PFSK-1 (cell line): ENCODE measurements around the gene YTHDC1.

Experiments used
- POLR2AphosphoS5 ChIP-seq: IDR thresholded peaks from 2 replicates; pipeline ENCODE4 v1.6.1; 2012; ENCODE audit warnings: low read depth, mild to moderate bottlenecking, control low read depth, low read length, moderate library complexity
- SIN3A ChIP-seq: IDR thresholded peaks from 2 replicates; pipeline ENCODE4 v1.6.1; 2012; ENCODE audit warnings: mild to moderate bottlenecking, low read length, moderate library complexity, borderline replicate concordance; ENCODE audit not compliant: insufficient read depth
- TF ChIP-seq, protein P1 (sequence below), 2 experiments: IDR thresholded peaks; 2 replicates each; pipeline versions ENCODE4 v1.6.1 to v1.8.0; 2011 to 2012; ENCODE audit warnings: low read depth in 2 of 2, low read length in 2 of 2, control low read depth in 1 of 2, inconsistent platforms in 1 of 2, mild to moderate bottlenecking in 1 of 2, moderate library complexity in 1 of 2; ENCODE audit not compliant: insufficient read depth in 1 of 2

DNA sequence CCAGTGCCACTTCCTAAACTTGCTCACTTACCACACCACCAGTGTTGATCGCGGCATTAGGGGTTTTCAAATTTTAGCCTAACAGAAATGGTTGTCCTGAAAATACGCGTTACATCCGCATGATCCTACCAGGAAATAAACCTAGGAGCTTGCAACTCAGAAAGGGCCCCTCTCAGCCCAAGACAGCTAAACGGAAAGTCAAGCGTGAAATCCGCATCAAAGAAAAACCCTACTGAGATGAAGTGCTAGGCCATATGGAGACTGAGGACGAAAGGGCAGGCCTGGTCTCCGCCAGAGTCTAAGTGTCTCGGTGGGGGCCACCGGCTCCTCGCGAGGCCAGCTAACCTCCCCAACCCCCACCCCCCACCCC lies 626 bp downstream of the YTHDC1 start:
- no peak for TF ChIP-seq POLR2AphosphoS5
- TF ChIP-seq SIN3A = no peak
- TF ChIP-seq, protein P1, sequence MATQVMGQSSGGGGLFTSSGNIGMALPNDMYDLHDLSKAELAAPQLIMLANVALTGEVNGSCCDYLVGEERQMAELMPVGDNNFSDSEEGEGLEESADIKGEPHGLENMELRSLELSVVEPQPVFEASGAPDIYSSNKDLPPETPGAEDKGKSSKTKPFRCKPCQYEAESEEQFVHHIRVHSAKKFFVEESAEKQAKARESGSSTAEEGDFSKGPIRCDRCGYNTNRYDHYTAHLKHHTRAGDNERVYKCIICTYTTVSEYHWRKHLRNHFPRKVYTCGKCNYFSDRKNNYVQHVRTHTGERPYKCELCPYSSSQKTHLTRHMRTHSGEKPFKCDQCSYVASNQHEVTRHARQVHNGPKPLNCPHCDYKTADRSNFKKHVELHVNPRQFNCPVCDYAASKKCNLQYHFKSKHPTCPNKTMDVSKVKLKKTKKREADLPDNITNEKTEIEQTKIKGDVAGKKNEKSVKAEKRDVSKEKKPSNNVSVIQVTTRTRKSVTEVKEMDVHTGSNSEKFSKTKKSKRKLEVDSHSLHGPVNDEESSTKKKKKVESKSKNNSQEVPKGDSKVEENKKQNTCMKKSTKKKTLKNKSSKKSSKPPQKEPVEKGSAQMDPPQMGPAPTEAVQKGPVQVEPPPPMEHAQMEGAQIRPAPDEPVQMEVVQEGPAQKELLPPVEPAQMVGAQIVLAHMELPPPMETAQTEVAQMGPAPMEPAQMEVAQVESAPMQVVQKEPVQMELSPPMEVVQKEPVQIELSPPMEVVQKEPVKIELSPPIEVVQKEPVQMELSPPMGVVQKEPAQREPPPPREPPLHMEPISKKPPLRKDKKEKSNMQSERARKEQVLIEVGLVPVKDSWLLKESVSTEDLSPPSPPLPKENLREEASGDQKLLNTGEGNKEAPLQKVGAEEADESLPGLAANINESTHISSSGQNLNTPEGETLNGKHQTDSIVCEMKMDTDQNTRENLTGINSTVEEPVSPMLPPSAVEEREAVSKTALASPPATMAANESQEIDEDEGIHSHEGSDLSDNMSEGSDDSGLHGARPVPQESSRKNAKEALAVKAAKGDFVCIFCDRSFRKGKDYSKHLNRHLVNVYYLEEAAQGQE (IDR thresholded peaks at IDR 0.05; ENCODE audit: insufficient read depth in 1 of 2, low read depth in 2 of 2, low read length in 2 of 2) = no peak
